HG02970 (cell line): Measurements from ENCODE around the gene CLEC20A.

Experiments
- ATAC-seq: cut with Tn5 transposase; IDR thresholded peaks from one replicate; pipeline ENCODE4 v1.9.1; 2021; ENCODE audit warnings: mild to moderate bottlenecking, moderate library complexity, moderate number of reproducible peaks; ENCODE audit not compliant: unreplicated experiment, low FRiP score

The CLEC20A gene

GRCh38 chr1:178483251-178483957, 13.4 kb downstream of the CLEC20A start:
- ATAC-seq: no peak

GRCh38 chr1:178477841-178478240, 18.9 kb downstream of the CLEC20A start:
- no peak for ATAC-seq

GRCh38 chr1:178477373-178477772, 19.4 kb downstream of the CLEC20A start:
- no peak for ATAC-seq

GRCh38 chr1:178472531-178472930, 24.2 kb downstream of the CLEC20A start:
- ATAC-seq: no peak

GRCh38 chr1:178470411-178470960, 26.3 kb downstream of the CLEC20A start:
- no peak for ATAC-seq

- ATAC-seq: no peak
Observed at GRCh38 chr1:178467837-178468236, 28.9 kb downstream of the CLEC20A start.

- no peak for ATAC-seq
Observed at GRCh38 chr1:178465011-178465410, 31.8 kb downstream of the CLEC20A start.

GRCh38 chr1:178464566-178464965, 32.2 kb downstream of the CLEC20A start:
- no peak for ATAC-seq

GRCh38 chr1:178464141-178464540, 32.6 kb downstream of the CLEC20A start:
- no peak for ATAC-seq

- no peak for ATAC-seq
Observed at GRCh38 chr1:178461701-178462100, 35.1 kb downstream of the CLEC20A start.

- ATAC-seq: no peak
Observed at GRCh38 chr1:178461104-178461503, 35.7 kb downstream of the CLEC20A start.

- ATAC-seq: no peak
Observed at GRCh38 chr1:178458203-178458602, 38.6 kb downstream of the CLEC20A start.

GRCh38 chr1:178457651-178458050, 39.1 kb downstream of the CLEC20A start:
- no peak for ATAC-seq

GRCh38 chr1:178456472-178456871, 40.3 kb downstream of the CLEC20A start:
- no peak for ATAC-seq

- ATAC-seq: no peak
Observed at GRCh38 chr1:178452013-178452412, 44.8 kb downstream of the CLEC20A start.

- ATAC-seq: no peak
Observed at GRCh38 chr1:178451529-178451928, 45.2 kb downstream of the CLEC20A start.

GRCh38 chr1:178450871-178451270, 45.9 kb downstream of the CLEC20A start:
- ATAC-seq: no peak

GRCh38 chr1:178442925-178443324, 53.8 kb downstream of the CLEC20A start:
- ATAC-seq: no peak

- ATAC-seq: no peak
Observed at GRCh38 chr1:178438432-178438831, 58.3 kb downstream of the CLEC20A start.

- ATAC-seq: no peak
Observed at GRCh38 chr1:178436899-178437298, 59.9 kb downstream of the CLEC20A start.

- no peak for ATAC-seq
Observed at GRCh38 chr1:178434899-178435435, 61.8 kb downstream of the CLEC20A start.

- no peak for ATAC-seq
Observed at GRCh38 chr1:178434360-178434759, 62.4 kb downstream of the CLEC20A start.
